ENCODE measurements around the gene SCP2.

- TF ChIP-seq CTCF (IDR thresholded peaks at IDR 0.05; ENCODE audit: low read length): no peak
- TF ChIP-seq EZH2 (IDR thresholded peaks at IDR 0.05; ENCODE audit: borderline replicate concordance, low read length): no peak
These were observed 140.0 kb downstream of the SCP2 start for GRCh38 chr1:53066891-53067738.
